Panc1 (cell line): ENCODE results near the gene CLPTM1L. TPM values are rescaled to one million over a fixed set of nuclear protein-coding genes. Genes with fewer than 3 reads are reported as not detected.

Experiments used
- ATAC-seq: fragments of 200-7000 bp; cut with Tn5 transposase; 2 replicates; pipeline ENCODE4 v1.9.1; 2020; ENCODE audit warnings: mild to moderate bottlenecking, moderate library complexity
- BruUV-seq: library from RNA; stranded (reverse); fragments of 400-500 nt; replicated peaks from 2 replicates; lab custom pipeline; 2021; lab: Mats Ljungman, UMichigan
- CTCF ChIA-PET: fragments of 300-600 bp; sonication (Branson Sonifier 250); formaldehyde crosslinking; loops from one replicate; lab custom pipeline; 2022; ENCODE audit warnings: antibody characterized with exemption; lab: Charles Lee
- POLR2A ChIA-PET: fragments of 300-600 bp; sonication (Branson Sonifier 250); formaldehyde crosslinking; loops from one replicate; lab custom pipeline; 2022; ENCODE audit warnings: antibody characterized with exemption; lab: Charles Lee
- DNase-seq: peaks from one replicate; pipeline ENCODE4 v3.0.0-alpha.2; 2010; ENCODE audit warnings: low read depth, low spot score
- H3K27ac ChIP-seq: 2 replicates; pipeline ENCODE4 v1.5.1; 2011; ENCODE audit warnings: mild to moderate bottlenecking, low read length, inconsistent platforms
- H3K27me3 ChIP-seq: fragments of 200-500 bp; sonication (Bioruptor generic); 2 replicates; pipeline ENCODE4 v1.6.0; 2014; ENCODE audit warnings: low read length, inconsistent platforms; ENCODE audit not compliant: control insufficient read depth, insufficient read depth
- H3K36me3 ChIP-seq: fragments of 200-500 bp; sonication (Bioruptor generic); 2 replicates; pipeline ENCODE4 v1.5.1; 2014; ENCODE audit warnings: inconsistent platforms, mild to moderate bottlenecking, low read length, moderate library complexity; ENCODE audit not compliant: control insufficient read depth, insufficient read depth
- H3K4me1 ChIP-seq: 2 replicates; pipeline ENCODE4 v1.5.1; 2011; ENCODE audit warnings: inconsistent platforms, mild to moderate bottlenecking, low read length, moderate library complexity; ENCODE audit not compliant: control insufficient read depth, insufficient read depth
- H3K4me3 ChIP-seq, 2 experiments: 2 replicates each; pipeline ENCODE4 v1.5.1; 2011 to 2012; ENCODE audit warnings: low read depth in 2 of 2, low read length in 2 of 2, mild to moderate bottlenecking in 2 of 2, inconsistent platforms in 1 of 2, moderate library complexity in 1 of 2
- H3K9me3 ChIP-seq: fragments of 200-500 bp; sonication (Bioruptor generic); 2 replicates; pipeline ENCODE4 v1.5.1; 2014; ENCODE audit warnings: low read depth, mild to moderate bottlenecking, inconsistent platforms, low read length, moderate library complexity; ENCODE audit not compliant: control insufficient read depth, insufficient read depth
- CTCF ChIP-seq: fragments of 450-650 bp; IDR thresholded peaks from 2 replicates; pipeline ENCODE4 v1.5.1; 2017; ENCODE audit warnings: mild to moderate bottlenecking
- POLR2AphosphoS5 ChIP-seq: IDR thresholded peaks from 2 replicates; pipeline ENCODE4 v1.6.1; 2012; ENCODE audit warnings: mild to moderate bottlenecking, low read depth, low read length, moderate library complexity
- REST ChIP-seq, 2 experiments: IDR thresholded peaks; 2 replicates each; pipeline ENCODE4 v1.6.1; 2011 to 2012; ENCODE audit warnings: low read depth in 2 of 2, control low read depth in 1 of 2, low read length in 1 of 2, mild to moderate bottlenecking in 1 of 2, moderate library complexity in 1 of 2; ENCODE audit not compliant: insufficient read depth in 1 of 2
- SIN3A ChIP-seq: IDR thresholded peaks from 2 replicates; pipeline ENCODE4 v1.6.1; 2012; ENCODE audit warnings: low read depth, mild to moderate bottlenecking, low read length, moderate library complexity, borderline replicate concordance; ENCODE audit not compliant: insufficient read depth
- TCF7L2 ChIP-seq: IDR thresholded peaks from 2 replicates; pipeline ENCODE4 v1.6.1; 2011; ENCODE audit warnings: mild to moderate bottlenecking, low read depth, low read length, inconsistent platforms
- in situ Hi-C: cut with HindIII; loops from 2 replicates; pipeline ENCODE4 v1.10.0; 2016; ENCODE audit warnings: low sequenced_read_pairs, low pct_unique_long_range_greater_than_20kb
- intact Hi-C: fragments of 100-400 bp; cut with micrococcal nuclease; formaldehyde crosslinking; loops from one replicate; pipeline ENCODE4 v1.10.0; 2022; ENCODE audit not compliant: unreplicated experiment
- total RNA-seq: library from RNA; stranded (reverse); gene quantifications from one replicate; pipeline ENCODE4 v1.2.1, GENCODE V29; 2021; ENCODE audit not compliant: unreplicated experiment

The CLPTM1L gene
- total RNA-seq, 1 experiment from 2014 or later: 188 TPM

DNA sequence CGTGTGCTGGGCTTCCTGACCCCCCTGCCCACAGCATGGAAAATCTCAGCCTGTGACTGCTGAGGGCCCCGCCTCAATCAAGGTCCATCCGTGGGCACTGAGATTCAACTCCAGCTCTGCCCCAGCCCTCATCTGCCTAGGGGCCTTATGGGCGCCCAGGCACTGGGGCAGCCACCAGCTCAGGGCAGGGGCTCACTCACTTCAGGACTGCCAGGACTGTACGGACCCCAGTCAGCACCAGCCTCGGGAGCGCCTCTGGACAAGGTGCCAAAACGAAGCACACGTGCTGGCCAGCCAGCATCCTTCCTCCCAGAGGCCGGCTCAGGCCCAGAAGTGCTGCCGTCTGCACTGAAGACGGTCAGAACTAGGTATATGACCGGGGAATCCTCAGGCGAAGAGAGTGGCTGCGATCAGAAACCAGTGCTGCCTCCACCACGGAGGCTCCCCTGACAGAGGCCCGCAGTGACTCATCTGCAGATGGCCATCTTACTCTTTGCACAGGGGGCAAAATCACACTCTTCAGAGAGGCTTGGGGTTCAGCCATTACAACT lies 19.6 kb downstream of the CLPTM1L start:
- intact Hi-C loops (no loop called here), in situ Hi-C loops (no loop called here)
- Histone ChIP-seq H3K4me1 (peaks cover 5% of the 10 kb centered on the region), H3K9me3 (no peaks in the 10 kb centered on the region), H3K4me3 (no peak overlapping the region), H3K27ac (peak overlapping the region; percentile 81), H3K36me3 (peaks cover 5% of the 10 kb centered on the region; the same call in 1 of the 2 replicates), H3K27me3 (no peaks in the 10 kb centered on the region)
- POLR2A ChIA-PET: no interaction called here
- peak; percentile 28; the same call in 1 of the 2 replicates for ATAC-seq
- CTCF ChIA-PET: no interaction called here
- TF ChIP-seq SIN3A (no peak), POLR2AphosphoS5 (no peak), REST (IDR thresholded peaks at IDR 0.05; ENCODE audit: insufficient read depth in 1 of 2, low read depth in 2 of 2, low read length in 1 of 2) (no peak), CTCF (no peak), TCF7L2 (no peak)
- DNase-seq: no peak
- BruUV-seq: no TSS peak

GRCh38 chr5:1324719-1325190 lies 20.1 kb downstream of the CLPTM1L start:
- no peaks in the 10 kb centered on the region for H3K27me3 ChIP-seq
- POLR2A ChIA-PET: no interaction called here
- no peak for DNase-seq
- in situ Hi-C loops (no loop called here), intact Hi-C loops (no loop called here)
- H3K27ac ChIP-seq: no peak overlapping the region; the same call in 1 of the 2 replicates
- ATAC-seq: peak; percentile 56; the same call in 1 of the 2 replicates
- no TSS peak for BruUV-seq
- no peak overlapping the region for H3K4me3 ChIP-seq
- TF ChIP-seq TCF7L2: no peak
- TF ChIP-seq CTCF: no peak
- no peak for TF ChIP-seq SIN3A
- no peak for TF ChIP-seq REST (IDR thresholded peaks at IDR 0.05; ENCODE audit: insufficient read depth in 1 of 2, low read depth in 2 of 2, low read length in 1 of 2)
- TF ChIP-seq POLR2AphosphoS5: no peak
- H3K4me1 ChIP-seq: peaks cover 5% of the 10 kb centered on the region
- no peaks in the 10 kb centered on the region for H3K9me3 ChIP-seq
- CTCF ChIA-PET: no interaction called here
- peaks cover 5% of the 10 kb centered on the region; the same call in 1 of the 2 replicates for H3K36me3 ChIP-seq
